Right lobe of liver (tissue), 6 donors: Measurements from ENCODE around the gene CFAP61. TPM values are rescaled to one million over a fixed set of nuclear protein-coding genes. Genes with fewer than 3 reads are reported as not detected.

Experiments used
- ATAC-seq, 4 donors: fragments of 200-7000 bp; cut with Tn5 transposase; one replicate each; pipeline ENCODE4 v1.9.1; 2020; ENCODE audit warnings: mild to moderate bottlenecking in 4 of 4, moderate library complexity in 4 of 4
- DNase-seq, 3 donors: peaks; one replicate each; pipeline ENCODE4 v3.0.0-alpha.2; 2020
- H3K27ac ChIP-seq, 3 donors: fragments of 200-600 bp; one replicate each; pipeline ENCODE4 v1.8.0; 2022
- H3K27me3 ChIP-seq, 2 donors: fragments of 200-600 bp; one replicate each; pipeline ENCODE4 v1.8.0; 2022
- H3K36me3 ChIP-seq, 4 donors: fragments of 200-600 bp; sonication (generic) in 1 of 4; one replicate each; pipeline versions ENCODE4 v1.5.1 to v1.8.0; 2017 to 2022; ENCODE audit warnings: control low read depth in 1 of 4
- H3K4me1 ChIP-seq, 4 donors: fragments of 200-600 bp; sonication (generic) in 1 of 4; one replicate each; pipeline versions ENCODE4 v1.5.1 to v1.8.0; 2017 to 2022; ENCODE audit warnings: control low read depth in 1 of 4
- H3K4me3 ChIP-seq, 3 donors: fragments of 200-600 bp; one replicate each; pipeline ENCODE4 v1.8.0; 2022
- H3K9me3 ChIP-seq, 4 donors: fragments of 200-600 bp; sonication (generic) in 1 of 4; one replicate each; pipeline versions ENCODE4 v1.5.1 to v1.8.0; 2017 to 2022; ENCODE audit warnings: control low read depth in 1 of 4
- POLR2A ChIP-seq: fragments of 450-650 bp; IDR thresholded peaks from one replicate; pipeline ENCODE4 v1.6.1; 2017; ENCODE audit warnings: antibody characterized with exemption, mild to moderate bottlenecking
- WGBS: methylation state at CpG from one replicate; pipeline ENCODE4 v1.1.6; 2018; ENCODE audit warnings: low coverage, low lambda C conversion rate; ENCODE audit not compliant: insufficient coverage; ENCODE audit errors: missing lambda C conversion rate; 5-methylcytosine and 5-hydroxymethylcytosine counted together
- intact Hi-C, 2 donors: fragments of 100-400 bp; cut with DNase I; formaldehyde crosslinking; loops; one replicate each; pipeline versions ENCODE4 v1.11.2 to v1.14.1; 2022
- total RNA-seq, 6 experiments: library from RNA; depleted of rRNA in 2 of 6; stranded (reverse); fragments of >200 nt in 2 of 6; fragmentation: NEBNext Ultra II Directional in 3 of 6; extraction: Animal tissue kit (Norgen Biotek cat#: 25700) in 3 of 6; gene quantifications; one replicate each; pipeline versions ENCODE4 v1.1.0 to v1.2.4, GENCODE V29; 2016 to 2023
- TF ChIP-seq, protein P1 (sequence below), 4 donors: fragments of 200-600 bp in 3 of 4; fragments of 450-650 bp in 1 of 4; IDR thresholded peaks; one replicate each; pipeline versions ENCODE4 v1.5.1 to v1.8.0; 2016 to 2022; ENCODE audit warnings: antibody characterized with exemption in 4 of 4, mild to moderate bottlenecking in 2 of 4
- donor health status: DM: no; HTN: yes; CAD: no.
- donor health status: DM: no; HTN: no; CAD: no.
- donor health status: DM: no; HTN: no; CAD: no.
- donor health status: DM: no; HTN: yes; CAD: no.
- donor health status: DM: no; HTN: yes; CAD: no.

CFAP61 gene
- total RNA-seq, 6 experiments from 2014 or later = not detected

DNA sequence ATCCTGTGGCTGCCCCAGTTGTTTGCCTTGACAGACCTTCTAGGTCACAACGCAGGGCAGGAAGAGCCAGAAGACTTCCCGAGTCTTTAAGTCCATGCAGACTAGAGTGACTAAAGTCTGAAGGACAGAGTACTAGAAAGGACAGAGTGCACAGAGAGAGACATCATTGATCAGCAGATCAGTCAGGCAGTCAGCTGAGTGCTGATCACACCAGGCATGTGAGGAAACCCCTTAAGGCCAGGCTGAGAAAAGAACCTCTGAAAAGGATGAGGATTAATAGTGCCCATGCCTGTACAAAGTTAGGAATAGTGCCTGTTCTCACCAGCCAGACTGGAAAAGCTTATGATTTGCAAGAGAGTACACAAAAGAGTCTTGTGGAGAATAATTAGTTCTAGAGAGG, 91.3 kb downstream of the CFAP61 start:
- intact Hi-C loops = no loop called here
- no peak overlapping the region for H3K27ac ChIP-seq
- no peak overlapping the region for H3K4me3 ChIP-seq
- no peaks in the 10 kb centered on the region for H3K9me3 ChIP-seq
- 15% methylated on average over 2 of the region's 2 CpGs for WGBS
- TF ChIP-seq POLR2A = no peak
- TF ChIP-seq, protein P1, sequence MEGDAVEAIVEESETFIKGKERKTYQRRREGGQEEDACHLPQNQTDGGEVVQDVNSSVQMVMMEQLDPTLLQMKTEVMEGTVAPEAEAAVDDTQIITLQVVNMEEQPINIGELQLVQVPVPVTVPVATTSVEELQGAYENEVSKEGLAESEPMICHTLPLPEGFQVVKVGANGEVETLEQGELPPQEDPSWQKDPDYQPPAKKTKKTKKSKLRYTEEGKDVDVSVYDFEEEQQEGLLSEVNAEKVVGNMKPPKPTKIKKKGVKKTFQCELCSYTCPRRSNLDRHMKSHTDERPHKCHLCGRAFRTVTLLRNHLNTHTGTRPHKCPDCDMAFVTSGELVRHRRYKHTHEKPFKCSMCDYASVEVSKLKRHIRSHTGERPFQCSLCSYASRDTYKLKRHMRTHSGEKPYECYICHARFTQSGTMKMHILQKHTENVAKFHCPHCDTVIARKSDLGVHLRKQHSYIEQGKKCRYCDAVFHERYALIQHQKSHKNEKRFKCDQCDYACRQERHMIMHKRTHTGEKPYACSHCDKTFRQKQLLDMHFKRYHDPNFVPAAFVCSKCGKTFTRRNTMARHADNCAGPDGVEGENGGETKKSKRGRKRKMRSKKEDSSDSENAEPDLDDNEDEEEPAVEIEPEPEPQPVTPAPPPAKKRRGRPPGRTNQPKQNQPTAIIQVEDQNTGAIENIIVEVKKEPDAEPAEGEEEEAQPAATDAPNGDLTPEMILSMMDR (IDR thresholded peaks at IDR 0.05) = no peak
- ATAC-seq (no peak), DNase-seq (no peak)
- no peaks in the 10 kb centered on the region for H3K4me1 ChIP-seq
- no peaks in the 10 kb centered on the region for H3K36me3 ChIP-seq
- H3K27me3 ChIP-seq = no peaks in the 10 kb centered on the region

DNA sequence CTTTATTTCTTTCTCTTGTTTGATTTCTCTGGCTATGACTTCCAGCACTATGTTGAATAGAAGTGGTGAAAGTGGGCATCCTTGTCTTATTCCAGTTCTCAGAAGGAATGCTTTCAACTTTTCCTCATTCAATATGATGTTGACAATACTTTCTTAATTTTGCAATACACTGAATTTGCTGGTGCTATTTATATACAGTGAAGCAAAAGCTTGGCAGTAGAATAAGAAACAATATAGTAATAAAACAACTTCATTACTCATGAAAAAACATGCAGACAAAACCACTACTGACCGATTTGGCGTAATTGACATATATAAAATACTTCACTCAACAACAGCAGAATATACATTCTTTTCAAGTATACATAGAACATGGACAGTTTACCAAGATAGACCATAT, 96.4 kb downstream of the CFAP61 start:
- TF ChIP-seq, protein P1 (IDR thresholded peaks at IDR 0.05) = no peak
- TF ChIP-seq POLR2A = no peak
- Histone ChIP-seq H3K9me3 (no peaks in the 10 kb centered on the region), H3K27ac (no peak overlapping the region), H3K27me3 (no peaks in the 10 kb centered on the region), H3K4me3 (no peak overlapping the region), H3K4me1 (no peaks in the 10 kb centered on the region), H3K36me3 (no peaks in the 10 kb centered on the region)
- intact Hi-C loops = no loop called here
- ATAC-seq (no peak), DNase-seq (no peak)
- WGBS = 43% methylated on average over 2 of the region's 2 CpGs

DNA sequence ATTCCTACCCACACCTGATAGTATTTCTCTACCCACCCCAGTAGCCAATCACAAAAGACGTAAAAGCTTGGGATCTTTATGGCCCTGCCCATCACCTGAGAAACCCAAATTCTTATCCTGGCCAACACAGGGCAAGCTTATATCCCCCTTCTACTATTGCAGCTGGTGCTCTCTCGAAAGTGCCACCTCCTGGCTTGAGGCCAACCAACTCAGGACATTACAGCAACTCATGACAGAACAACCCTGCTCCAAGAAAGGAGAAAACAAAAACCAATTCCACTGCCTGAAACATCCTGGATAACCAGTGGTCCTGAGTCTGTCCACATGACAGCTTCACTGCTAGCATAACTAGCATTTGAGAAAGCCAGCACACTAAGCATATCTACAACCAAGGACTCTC, 97.9 kb downstream of the CFAP61 start:
- 55% methylated on average over 2 of the region's 2 CpGs for WGBS
- TF ChIP-seq, protein P1 (IDR thresholded peaks at IDR 0.05) = no peak
- no peak for TF ChIP-seq POLR2A
- H3K4me3 ChIP-seq = no peak overlapping the region
- DNase-seq = no peak
- no peak overlapping the region for H3K27ac ChIP-seq
- intact Hi-C loops = no loop called here
- H3K27me3 ChIP-seq = no peaks in the 10 kb centered on the region
- no peak for ATAC-seq
- H3K4me1 ChIP-seq = no peaks in the 10 kb centered on the region
- H3K9me3 ChIP-seq = no peaks in the 10 kb centered on the region
- no peaks in the 10 kb centered on the region for H3K36me3 ChIP-seq

DNA sequence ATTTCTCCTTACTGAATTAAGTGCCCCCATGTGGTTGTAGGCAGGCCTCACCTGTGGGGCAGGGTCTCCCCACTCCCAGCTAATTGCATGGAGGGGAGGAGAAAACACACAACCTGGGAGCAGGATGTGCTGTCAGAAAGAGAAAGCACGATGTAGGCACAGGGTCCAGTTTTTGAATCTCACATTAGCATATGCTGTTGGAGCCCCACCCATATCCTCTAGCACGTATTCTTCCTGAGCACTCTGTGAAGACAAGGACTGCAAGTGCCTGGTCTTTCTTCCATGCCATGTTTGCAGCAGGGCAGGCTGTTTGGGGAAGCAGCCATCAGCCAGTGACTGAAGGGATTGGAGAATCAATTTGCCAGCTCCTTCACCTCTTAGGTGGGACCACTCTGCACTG, 108.2 kb downstream of the CFAP61 start:
- intact Hi-C loops = no loop called here
- DNase-seq (no peak), ATAC-seq (no peak)
- Histone ChIP-seq H3K4me1 (no peaks in the 10 kb centered on the region), H3K27me3 (no peaks in the 10 kb centered on the region), H3K36me3 (no peaks in the 10 kb centered on the region), H3K27ac (no peak overlapping the region), H3K9me3 (no peaks in the 10 kb centered on the region), H3K4me3 (no peak overlapping the region)
- 18% methylated on average over 2 of the region's 2 CpGs for WGBS
- TF ChIP-seq, protein P1 (IDR thresholded peaks at IDR 0.05) = no peak
- TF ChIP-seq POLR2A = no peak

DNA sequence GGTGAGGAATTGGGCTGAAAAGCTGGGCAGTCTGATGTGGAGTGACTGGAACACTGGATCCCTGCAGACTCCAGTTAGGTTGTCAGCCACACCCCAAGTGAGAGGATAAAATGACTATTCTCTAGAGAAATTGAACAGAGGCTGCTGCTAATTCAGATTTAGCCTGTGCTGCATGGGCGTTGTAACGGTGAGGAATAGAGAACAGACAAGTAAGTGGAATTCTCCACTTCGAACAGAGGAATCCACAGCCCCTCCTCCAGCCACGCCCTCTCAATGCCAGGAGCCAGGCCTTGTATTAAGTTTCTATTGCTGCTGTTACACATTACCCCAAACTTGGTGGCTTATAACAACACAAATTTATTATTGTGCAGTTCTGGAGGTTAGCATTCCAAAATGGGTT, 109.3 kb downstream of the CFAP61 start:
- Histone ChIP-seq H3K4me1 (no peaks in the 10 kb centered on the region), H3K27ac (no peak overlapping the region), H3K27me3 (no peaks in the 10 kb centered on the region), H3K36me3 (no peaks in the 10 kb centered on the region), H3K4me3 (no peak overlapping the region), H3K9me3 (no peaks in the 10 kb centered on the region)
- TF ChIP-seq, protein P1 (IDR thresholded peaks at IDR 0.05) = no peak
- no peak for TF ChIP-seq POLR2A
- intact Hi-C loops = no loop called here
- WGBS = 37% methylated on average over 4 of the region's 4 CpGs
- ATAC-seq = no peak
- no peak for DNase-seq
